ENCODE measurements around the gene CD200R1. TPM values are rescaled to one million over a fixed set of nuclear protein-coding genes. Genes with fewer than 3 reads are reported as not detected.

The CD200R1 gene
- total RNA-seq, 1 donor from 2014 or later, result 1.9 TPM

GRCh38 chr3:112995800-112996199, 20.9 kb upstream of the CD200R1 start:
- H3K9me3 ChIP-seq, result no peaks in the 10 kb centered on the region
- intact Hi-C loops (cut with DNase I), result no loop called here
- peaks cover 6% of the 10 kb centered on the region for H3K4me1 ChIP-seq
- DNase-seq, result no peak
- no peak overlapping the region for H3K4me3 ChIP-seq
- no peaks in the 10 kb centered on the region for H3K27me3 ChIP-seq
- peaks cover 36% of the 10 kb centered on the region for H3K36me3 ChIP-seq
- no peak for ATAC-seq
- no peak overlapping the region for H3K27ac ChIP-seq
- TF ChIP-seq CTCF (IDR thresholded peaks at IDR 0.05), result no peak

- peak; percentile 12 for TF ChIP-seq CTCF (IDR thresholded peaks at IDR 0.05)
- Histone ChIP-seq H3K27ac (peak within 1 kb of the TSS; percentile 98), H3K9me3 (no peaks in the 10 kb centered on the region), H3K4me1 (peaks cover 6% of the 10 kb centered on the region), H3K27me3 (no peaks in the 10 kb centered on the region), H3K4me3 (peak within 1 kb of the TSS; percentile 72), H3K36me3 (no peaks in the 10 kb centered on the region)
- DNase-seq (peak; percentile 96), ATAC-seq (peak; percentile 98)
- intact Hi-C loops (cut with DNase I), result no loop called here
Measured at GRCh38 chr3:112990672-112991602, 16.0 kb upstream of the CD200R1 start, which contains the start of gene GTPBP8. Gene GTPBP8 (plus strand): TSS chr3:112990984. CDS start chr3:112991000, 16 bp downstream.

GRCh38 chr3:112987710-112988334, 12.9 kb upstream of the CD200R1 start:
- intact Hi-C loops (cut with DNase I), result no loop called here
- TF ChIP-seq CTCF (IDR thresholded peaks at IDR 0.05), result no peak

GRCh38 chr3:112984485-112984884, 9.6 kb upstream of the CD200R1 start:
- no peak for TF ChIP-seq CTCF (IDR thresholded peaks at IDR 0.05)
- DNase-seq (no peak), ATAC-seq (peak; percentile 23)
- no peaks in the 10 kb centered on the region for H3K4me1 ChIP-seq
- H3K27ac ChIP-seq, result no peak overlapping the region
- H3K27me3 ChIP-seq, result no peaks in the 10 kb centered on the region
- H3K36me3 ChIP-seq, result no peaks in the 10 kb centered on the region
- intact Hi-C loops (cut with DNase I), result no loop called here
- no peaks in the 10 kb centered on the region for H3K9me3 ChIP-seq
- no peak overlapping the region for H3K4me3 ChIP-seq

More at GRCh38 chr3:112987710-112988334, 12.9 kb upstream of the CD200R1 start:
- Histone ChIP-seq H3K4me3 (no peak overlapping the region), H3K4me1 (peaks cover 6% of the 10 kb centered on the region), H3K9me3 (no peaks in the 10 kb centered on the region), H3K27ac (no peak overlapping the region), H3K27me3 (no peaks in the 10 kb centered on the region), H3K36me3 (no peaks in the 10 kb centered on the region)
- no peak for DNase-seq
- no peak for ATAC-seq

- no peak for ATAC-seq
- Histone ChIP-seq H3K4me1 (no peaks in the 10 kb centered on the region), H3K4me3 (no peak overlapping the region), H3K9me3 (no peaks in the 10 kb centered on the region), H3K27me3 (no peaks in the 10 kb centered on the region), H3K36me3 (no peaks in the 10 kb centered on the region), H3K27ac (no peak overlapping the region)
- no peak for TF ChIP-seq CTCF (IDR thresholded peaks at IDR 0.05)
- intact Hi-C loops (cut with DNase I), result no loop called here
- DNase-seq, result no peak
Measured at GRCh38 chr3:112982710-112983109, 7.8 kb upstream of the CD200R1 start.

Measured in upper lobe of right lung (tissue), 1 donor.